Lung (tissue), 12 donors: ENCODE measurements around the gene PRPF6. TPM values are rescaled to one million over a fixed set of nuclear protein-coding genes. Genes with fewer than 3 reads are reported as not detected.

Experiments used
- ATAC-seq: fragments of 200-7000 bp; cut with Tn5 transposase; one replicate; pipeline ENCODE4 v1.9.1; 2020; ENCODE audit warnings: moderate number of reproducible peaks; ENCODE audit not compliant: insufficient read depth, low FRiP score
- DNase-seq, 3 donors: peaks; one replicate each; pipeline ENCODE4 v3.0.0-alpha.2; 2013 to 2017
- H3K27ac ChIP-seq, 2 donors: one replicate each; pipeline ENCODE4 v1.5.1; 2013; ENCODE audit warnings: mild to moderate bottlenecking in 2 of 2, moderate library complexity in 2 of 2, control low read depth in 1 of 2, inconsistent platforms in 1 of 2, low read depth in 1 of 2, low read length in 1 of 2
- H3K27me3 ChIP-seq, 3 donors: one replicate each; pipeline ENCODE4 v1.5.1; 2013; ENCODE audit warnings: low read length in 2 of 3; ENCODE audit not compliant: control insufficient read depth in 3 of 3, insufficient read depth in 3 of 3
- H3K36me3 ChIP-seq, 4 donors: one replicate each; pipeline ENCODE4 v1.5.1; 2013; ENCODE audit warnings: low read length in 4 of 4, mild to moderate bottlenecking in 1 of 4, moderate library complexity in 1 of 4; ENCODE audit not compliant: control insufficient read depth in 4 of 4, insufficient read depth in 4 of 4
- H3K4me1 ChIP-seq, 5 donors: one replicate each; pipeline ENCODE4 v1.5.1; 2013; ENCODE audit warnings: low read length in 5 of 5, mild to moderate bottlenecking in 2 of 5, moderate library complexity in 1 of 5; ENCODE audit not compliant: control insufficient read depth in 5 of 5, insufficient read depth in 5 of 5
- H3K4me3 ChIP-seq: one replicate; pipeline ENCODE4 v1.5.1; 2013; ENCODE audit warnings: mild to moderate bottlenecking, control low read depth, moderate library complexity
- H3K9ac ChIP-seq, 2 donors: one replicate each; pipeline ENCODE4 v1.5.1; 2013; ENCODE audit warnings: low read length in 2 of 2, control low read depth in 1 of 2; ENCODE audit not compliant: insufficient read depth in 1 of 2
- H3K9me3 ChIP-seq, 4 donors: one replicate each; pipeline ENCODE4 v1.5.1; 2013; ENCODE audit warnings: low read length in 3 of 4, mild to moderate bottlenecking in 1 of 4, moderate library complexity in 1 of 4; ENCODE audit not compliant: control insufficient read depth in 4 of 4, insufficient read depth in 3 of 4
- CTCF ChIP-seq: IDR thresholded peaks from 2 replicates; pipeline ENCODE4 v1.5.1; 2012; ENCODE audit warnings: mild to moderate bottlenecking; ENCODE audit errors: control extremely low read depth, extremely low read depth
- WGBS, 2 donors: extraction: QIAGEN DNeasy Blood & Tissue Kit; methylation state at CpG; one replicate each; pipeline ENCODE4 v1.1.7; 2013; 5-methylcytosine and 5-hydroxymethylcytosine counted together
- polyA plus RNA-seq, 2 donors: library from polyadenylated mRNA; stranded (reverse); fragments of 200-250 nt; gene quantifications; one replicate each; pipeline ENCODE4 v1.2.1, GENCODE V29; 2013
- total RNA-seq, 2 donors: library from RNA; depleted of rRNA in 1 of 2; stranded (reverse); fragments of >200 nt in 1 of 2; gene quantifications; one replicate each; pipeline ENCODE4 v1.2.1, GENCODE V29; 2014 to 2021
- donor health status: control.
- donor health status: control.
- donor health status: Bipolar disorder and iron deficiency.
- donor health status: healthy.
- donor health status: DM: yes; HTN: yes; CAD: no.

Gene PRPF6
- total and polyA plus RNA-seq, 4 donors = 43.6 to 65.0 (median 54.2) TPM

- H3K36me3 ChIP-seq = no peaks in the 10 kb centered on the region
- no peak for TF ChIP-seq CTCF
- ATAC-seq (no peak), DNase-seq (peak; percentile 90 to 96 (median 91))
- peak overlapping the region in 1 of 2 donors; percentile 58 for H3K9ac ChIP-seq
- WGBS, 2 donors = 19 to 22% methylated on average over 14 to 17 of the region's 17 CpGs
- H3K4me3 ChIP-seq = no peak overlapping the region
- H3K27ac ChIP-seq = peak overlapping the region; percentile 66 to 86
- H3K9me3 ChIP-seq = no peaks in the 10 kb centered on the region
- peaks cover 0 to 76% (median 17%) of the 10 kb centered on the region in 5 donors for H3K4me1 ChIP-seq
- H3K27me3 ChIP-seq = peaks cover 0 to 7% (median 7%) of the 10 kb centered on the region in 3 donors
Observed at GRCh38 chr20:64053841-64054661, 73.1 kb downstream of the PRPF6 start.

- Histone ChIP-seq H3K27me3 (peaks cover 0 to 7% (median 0%) of the 10 kb centered on the region in 3 donors), H3K9ac (no peak overlapping the region), H3K9me3 (no peaks in the 10 kb centered on the region), H3K4me1 (peaks cover 0 to 68% (median 17%) of the 10 kb centered on the region in 5 donors), H3K4me3 (no peak overlapping the region), H3K36me3 (no peaks in the 10 kb centered on the region), H3K27ac (peak overlapping the region; percentile 66 to 78)
- no peak for TF ChIP-seq CTCF
- DNase-seq (no peak), ATAC-seq (no peak)
- 52 to 78% methylated on average over 8 to 9 of the region's 9 CpGs for WGBS, 2 donors
Observed at GRCh38 chr20:64055396-64055892, 74.5 kb downstream of the PRPF6 start.

- Histone ChIP-seq H3K4me3 (no peak overlapping the region), H3K27me3 (peaks cover 0 to 2% (median 0%) of the 10 kb centered on the region in 3 donors), H3K4me1 (peaks cover 0 to 62% (median 17%) of the 10 kb centered on the region in 5 donors), H3K27ac (peak overlapping the region; percentile 66 to 78), H3K9me3 (no peaks in the 10 kb centered on the region), H3K36me3 (no peaks in the 10 kb centered on the region), H3K9ac (no peak overlapping the region)
- WGBS, 2 donors = 35 to 38% methylated on average over 21 to 22 of the region's 22 CpGs
- DNase-seq (peak; percentile 76 to 87 (median 83)), ATAC-seq (no peak)
- TF ChIP-seq CTCF = no peak
Observed at GRCh38 chr20:64055893-64056638, 75.1 kb downstream of the PRPF6 start.
